Measurements from ENCODE around the gene FYB2. TPM values are rescaled to one million over a fixed set of nuclear protein-coding genes. Genes with fewer than 3 reads are reported as not detected.

The FYB2 gene
- total and polyA plus RNA-seq, 3 donors from 2014 or later: 1.9 to 4.2 (median 2.0) TPM

DNA sequence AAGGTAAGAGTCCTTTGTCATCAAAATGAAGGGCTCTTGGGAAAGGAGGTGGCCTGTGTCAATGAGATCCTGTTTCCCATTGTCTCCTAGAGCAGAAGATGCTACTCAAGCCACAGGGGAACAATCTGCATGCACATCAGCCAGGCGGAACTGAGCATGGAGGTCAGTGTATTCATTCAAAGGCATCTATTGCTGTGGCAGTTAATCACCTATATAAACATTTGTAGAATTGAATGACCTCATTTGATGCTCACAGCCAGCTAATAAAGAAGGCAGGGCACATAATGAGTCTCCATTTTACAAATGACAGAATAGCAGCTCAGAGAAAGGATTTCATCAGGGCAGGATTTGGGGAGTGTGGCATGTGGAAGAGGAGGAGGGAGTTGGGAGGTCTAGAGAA, 5.7 kb upstream of the FYB2 start:
- no peak overlapping the region for H3K27ac ChIP-seq
- intact Hi-C loops (cut with DNase I; ENCODE audit: low total_unique reads): no loop called here
- no peak overlapping the region for H3K4me3 ChIP-seq
- WGBS, 2 donors: 92 to 96% methylated on average over 1 of the region's 1 CpG
- H3K4me1 ChIP-seq: no peaks in the 10 kb centered on the region
- H3K27me3 ChIP-seq: no peaks in the 10 kb centered on the region
- DNase-seq: no peak
- no peaks in the 10 kb centered on the region for H3K36me3 ChIP-seq (ENCODE audit: low read depth, missing control alignments)
- H3K9me3 ChIP-seq: no peaks in the 10 kb centered on the region
- TF ChIP-seq, protein P1, sequence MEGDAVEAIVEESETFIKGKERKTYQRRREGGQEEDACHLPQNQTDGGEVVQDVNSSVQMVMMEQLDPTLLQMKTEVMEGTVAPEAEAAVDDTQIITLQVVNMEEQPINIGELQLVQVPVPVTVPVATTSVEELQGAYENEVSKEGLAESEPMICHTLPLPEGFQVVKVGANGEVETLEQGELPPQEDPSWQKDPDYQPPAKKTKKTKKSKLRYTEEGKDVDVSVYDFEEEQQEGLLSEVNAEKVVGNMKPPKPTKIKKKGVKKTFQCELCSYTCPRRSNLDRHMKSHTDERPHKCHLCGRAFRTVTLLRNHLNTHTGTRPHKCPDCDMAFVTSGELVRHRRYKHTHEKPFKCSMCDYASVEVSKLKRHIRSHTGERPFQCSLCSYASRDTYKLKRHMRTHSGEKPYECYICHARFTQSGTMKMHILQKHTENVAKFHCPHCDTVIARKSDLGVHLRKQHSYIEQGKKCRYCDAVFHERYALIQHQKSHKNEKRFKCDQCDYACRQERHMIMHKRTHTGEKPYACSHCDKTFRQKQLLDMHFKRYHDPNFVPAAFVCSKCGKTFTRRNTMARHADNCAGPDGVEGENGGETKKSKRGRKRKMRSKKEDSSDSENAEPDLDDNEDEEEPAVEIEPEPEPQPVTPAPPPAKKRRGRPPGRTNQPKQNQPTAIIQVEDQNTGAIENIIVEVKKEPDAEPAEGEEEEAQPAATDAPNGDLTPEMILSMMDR (IDR thresholded peaks at IDR 0.05): no peak
- no peak for TF ChIP-seq POLR2A (IDR thresholded peaks at IDR 0.05)

DNA sequence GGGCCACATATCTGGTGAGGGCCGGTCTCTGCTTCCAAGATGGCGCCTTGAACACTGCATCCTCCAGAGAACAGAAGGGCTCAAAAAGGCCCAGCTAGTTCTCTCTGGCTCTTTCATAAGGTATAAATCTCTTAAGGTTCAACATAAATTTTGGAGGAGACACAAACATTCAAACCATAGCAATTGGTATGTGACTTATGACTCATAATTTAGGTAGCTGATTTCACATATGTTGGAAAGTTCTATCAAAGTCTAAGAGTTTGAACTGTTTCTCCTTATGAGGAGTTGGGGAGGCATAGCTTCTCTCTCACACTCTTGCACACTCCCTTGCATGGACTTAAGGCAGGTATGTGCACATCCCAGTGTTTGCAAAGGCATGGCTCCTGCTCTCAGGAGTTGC, 5.1 kb upstream of the FYB2 start:
- DNase-seq: no peak
- WGBS, 2 donors: 91 to 93% methylated on average over 2 of the region's 2 CpGs
- H3K27me3 ChIP-seq: no peaks in the 10 kb centered on the region
- no peaks in the 10 kb centered on the region for H3K36me3 ChIP-seq (ENCODE audit: low read depth, missing control alignments)
- TF ChIP-seq POLR2A (IDR thresholded peaks at IDR 0.05): no peak
- TF ChIP-seq, protein P1 (IDR thresholded peaks at IDR 0.05): no peak
- H3K4me3 ChIP-seq: no peak overlapping the region
- no peaks in the 10 kb centered on the region for H3K9me3 ChIP-seq
- H3K27ac ChIP-seq: no peak overlapping the region
- peaks cover 5% of the 10 kb centered on the region for H3K4me1 ChIP-seq
- intact Hi-C loops (cut with DNase I; ENCODE audit: low total_unique reads): no loop called here

DNA sequence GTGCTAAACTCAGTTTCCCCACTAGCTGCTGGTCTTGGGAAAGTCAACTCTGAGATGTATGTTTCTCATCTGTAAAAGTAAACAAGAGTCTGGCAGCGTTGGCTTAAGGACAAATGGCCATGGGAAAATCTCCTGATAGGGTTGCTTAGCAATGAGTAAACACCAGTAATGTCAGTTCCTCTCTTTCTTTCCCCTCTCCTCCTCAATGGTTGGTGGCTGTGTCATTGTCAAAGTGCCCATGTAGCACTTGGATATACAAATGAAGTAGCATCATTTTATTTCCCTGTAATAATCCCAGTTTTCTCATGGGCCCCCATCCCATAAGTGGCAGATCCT, 2.2 kb upstream of the FYB2 start:
- no peak overlapping the region for H3K4me3 ChIP-seq
- H3K27me3 ChIP-seq: no peaks in the 10 kb centered on the region
- intact Hi-C loops (cut with DNase I; ENCODE audit: low total_unique reads): no loop called here
- H3K27ac ChIP-seq: no peak overlapping the region
- TF ChIP-seq, protein P1 (IDR thresholded peaks at IDR 0.05): no peak
- TF ChIP-seq POLR2A (IDR thresholded peaks at IDR 0.05): no peak
- no peak for DNase-seq
- H3K36me3 ChIP-seq (ENCODE audit: low read depth, missing control alignments): no peaks in the 10 kb centered on the region
- WGBS, 2 donors: 14 to 29% methylated on average over 1 of the region's 1 CpG
- H3K9me3 ChIP-seq: no peaks in the 10 kb centered on the region
- H3K4me1 ChIP-seq: peaks cover 12% of the 10 kb centered on the region

DNA sequence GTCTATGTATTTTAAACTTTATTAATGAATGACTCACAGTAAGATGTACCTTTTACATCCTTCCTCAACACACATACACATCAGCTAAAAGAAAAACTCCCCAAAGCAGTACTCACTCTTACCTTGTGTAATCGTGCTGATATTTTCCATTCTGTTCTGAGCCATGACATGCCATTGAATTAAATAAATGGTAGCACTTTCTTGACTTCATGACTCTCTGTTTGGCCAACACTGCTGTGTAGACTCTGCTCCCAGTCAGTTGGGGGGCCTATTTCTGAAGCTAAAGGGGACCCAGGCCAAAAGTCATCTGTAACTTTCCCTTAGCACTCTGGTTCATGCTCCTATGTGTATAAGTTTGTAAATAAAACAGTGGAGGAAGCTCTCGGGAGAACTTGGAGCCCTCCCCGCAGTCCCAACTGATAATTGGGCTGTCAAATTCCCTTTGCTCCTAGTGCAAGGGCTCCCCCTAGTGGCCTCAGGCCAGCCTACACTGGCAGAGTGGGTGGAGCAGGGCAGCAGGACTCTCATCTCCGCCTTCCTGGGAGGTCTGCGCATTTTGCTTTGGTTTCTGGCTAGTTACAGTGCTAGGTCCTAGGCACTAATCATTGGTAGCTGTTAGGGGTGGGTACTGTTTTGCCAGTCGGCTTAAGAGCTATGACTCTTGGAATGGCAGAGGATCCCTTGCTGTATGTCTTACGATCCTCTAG, 1.7 kb upstream of the FYB2 start:
- intact Hi-C loops (cut with DNase I; ENCODE audit: low total_unique reads): no loop called here
- peak; percentile 91 for DNase-seq
- Histone ChIP-seq H3K27me3 (no peaks in the 10 kb centered on the region), H3K36me3 (ENCODE audit: low read depth, missing control alignments) (no peaks in the 10 kb centered on the region), H3K27ac (no peak overlapping the region), H3K4me3 (no peak overlapping the region), H3K4me1 (peaks cover 12% of the 10 kb centered on the region), H3K9me3 (no peaks in the 10 kb centered on the region)
- 36% methylated on average over 7 of the region's 7 CpGs for WGBS, 2 donors
- TF ChIP-seq, protein P1 (IDR thresholded peaks at IDR 0.05): peak; percentile 69 to 92 (median 81)
- TF ChIP-seq POLR2A (IDR thresholded peaks at IDR 0.05): no peak
